T-helper 1 cell treated with Interleukin-12 subunit alpha and Interleukin-12 subunit beta and Interleukin-4 antibody, amounts not matched to agents 30 ng/mL and 1 ng/mL, for 36 hours (primary cell): ENCODE data around the gene NXPE1. TPM values are rescaled to one million over a fixed set of nuclear protein-coding genes. Genes with fewer than 3 reads are reported as not detected.
"Not testable (repeated sequence)": the region's sequence is repeated elsewhere in the genome, so short reads cannot be mapped to it uniquely, and the experiment has no call there.

Experiments used
- intact Hi-C: fragments of 100-400 bp; cut with micrococcal nuclease; formaldehyde crosslinking; loops from one replicate; pipeline ENCODE4 v1.15.1; 2024
- total RNA-seq: library from RNA; stranded (reverse); gene quantifications from 2 replicates; pipeline ENCODE4 v1.2.3, GENCODE V29; 2022

NXPE1 gene
- total RNA-seq, result not detected in 2 replicates

DNA sequence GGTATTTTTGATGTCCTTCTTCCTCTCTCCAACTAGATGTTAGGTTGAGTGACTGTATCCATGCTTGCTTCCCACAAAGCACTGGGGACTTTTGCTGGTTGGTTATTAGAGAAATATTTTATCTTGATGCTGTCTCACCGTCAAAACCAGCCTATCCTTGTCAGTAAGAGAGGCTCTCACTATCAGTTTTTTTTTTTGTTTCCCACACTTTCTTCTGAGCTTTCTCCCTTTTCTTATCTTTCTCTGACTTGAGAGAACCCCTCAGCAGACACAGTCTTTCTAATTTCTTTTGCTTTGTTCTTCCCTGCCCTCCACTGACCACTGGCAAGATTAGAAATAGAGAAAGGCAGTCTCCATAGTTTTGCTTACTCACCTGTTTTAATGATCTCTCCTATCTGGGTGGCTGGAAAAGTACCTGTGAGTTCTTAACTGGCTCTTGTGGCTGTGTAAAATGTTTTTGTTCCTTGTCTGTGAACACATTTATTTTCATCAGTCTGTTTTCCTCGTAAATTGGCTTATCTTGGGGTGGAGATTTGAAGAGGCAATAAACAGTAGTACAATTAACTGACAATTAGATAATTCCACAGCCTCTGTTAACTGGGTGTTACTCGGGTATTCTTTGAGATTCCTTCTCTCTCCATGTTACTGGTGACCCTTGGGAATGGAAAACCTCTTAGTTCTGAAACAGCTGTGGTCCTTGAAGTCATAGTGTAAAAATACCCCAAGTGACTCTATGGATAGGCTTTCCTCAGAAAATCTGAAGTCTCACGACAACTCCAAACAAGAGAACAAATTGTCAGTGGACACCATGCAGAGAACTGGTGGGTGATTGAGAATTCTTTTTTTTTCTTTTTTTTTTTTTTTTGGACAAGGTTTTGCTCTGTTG lies at the start of gene NXPE1:
Gene NXPE1, minus strand, starts transcription at position 457 of the 886 bp plus-strand sequence. CDS start 8,680 bp downstream, outside the sequence.
- intact Hi-C loops, result no loop called here

DNA sequence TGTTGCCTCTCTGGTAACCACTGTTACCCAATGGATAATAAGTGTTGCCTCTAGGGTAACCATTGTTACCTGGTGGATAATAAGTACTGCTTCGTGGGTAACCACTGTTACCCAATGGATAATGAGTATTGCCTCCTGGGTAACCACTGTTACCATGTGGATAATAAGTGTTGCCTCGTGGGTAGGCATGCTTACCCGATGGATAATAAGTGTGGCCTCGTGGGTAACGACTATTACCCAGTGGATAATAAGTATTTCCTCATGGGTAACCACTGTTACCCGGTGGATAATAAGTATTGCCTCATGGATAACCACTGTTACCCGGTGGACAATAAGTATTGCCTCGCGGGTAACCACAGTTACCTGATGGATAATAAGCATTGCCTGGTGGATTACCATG lies 49.7 kb upstream of the NXPE1 start:
- intact Hi-C loops, result no loop called here

GRCh38 chr11:114608605-114609004 lies 48.9 kb upstream of the NXPE1 start:
- intact Hi-C loops, result not testable (repeated sequence)

DNA sequence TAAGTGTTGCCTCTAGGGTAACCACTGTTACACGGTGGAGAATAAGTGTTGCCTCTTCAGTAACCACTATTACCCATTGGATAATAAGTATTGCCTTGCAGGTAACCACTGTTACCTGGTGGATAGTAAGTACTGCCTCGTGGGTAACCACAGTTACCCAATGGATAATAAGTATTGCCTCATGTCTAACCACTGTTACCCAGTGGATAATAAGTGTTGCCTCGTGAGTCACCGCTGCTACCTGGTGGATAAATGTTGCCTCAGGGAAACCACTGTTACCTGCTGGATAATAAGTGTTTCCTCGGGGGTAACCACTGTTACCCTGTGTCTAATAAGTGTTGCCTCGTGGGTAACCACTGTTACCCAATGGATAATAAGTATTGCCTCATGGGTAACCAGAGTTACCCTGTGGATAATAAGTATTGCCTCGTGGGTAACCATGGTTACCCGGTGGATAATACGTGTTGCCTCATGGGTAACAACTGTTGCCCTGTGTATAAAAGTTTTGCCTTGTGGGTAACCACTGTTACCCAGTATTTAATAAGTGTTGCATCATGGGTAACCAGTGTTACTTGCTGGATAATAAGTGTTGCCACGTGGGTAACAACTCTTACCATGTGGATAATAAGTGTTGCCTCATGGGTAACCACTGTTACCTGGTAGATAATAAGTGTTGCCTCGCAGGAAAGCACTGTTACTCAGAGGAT lies 48.2 kb upstream of the NXPE1 start:
- intact Hi-C loops, result no loop called here

- intact Hi-C loops, result not testable (repeated sequence)
Observed at GRCh38 chr11:114606802-114607075, 47.1 kb upstream of the NXPE1 start.

- intact Hi-C loops, result no loop called here
Observed at GRCh38 chr11:114606003-114606801, 46.5 kb upstream of the NXPE1 start.

GRCh38 chr11:114605370-114605769 lies 45.7 kb upstream of the NXPE1 start:
- intact Hi-C loops, result loop anchor here (2.0 kb wide), 2 partner anchors 25 to 205 kb away; partner anchors contain the start of genes C11orf71 and RBM7

DNA sequence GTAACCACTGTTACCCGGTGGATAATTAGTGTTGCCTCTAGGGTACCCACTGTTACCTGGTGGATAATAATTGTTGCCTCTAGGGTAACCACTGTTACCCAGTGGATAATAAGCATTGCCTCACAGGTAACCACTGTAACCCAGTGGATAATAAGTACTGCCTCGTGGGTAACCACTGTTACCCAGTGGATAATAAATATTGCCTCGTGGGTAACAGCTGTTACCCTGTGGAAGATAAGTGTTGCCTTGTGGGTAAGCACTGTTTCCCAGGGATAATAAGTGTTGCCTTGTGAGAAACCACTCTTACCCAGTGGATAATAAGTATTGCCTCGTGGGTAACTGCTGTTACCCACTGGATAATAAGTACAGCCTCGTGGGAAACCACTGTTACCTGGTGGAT lies 45.2 kb upstream of the NXPE1 start:
- intact Hi-C loops, result loop anchor here (2.0 to 5.0 kb wide), 4 partner anchors 26 to 258 kb away; partner anchors contain the start of genes C11orf71 and RBM7

DNA sequence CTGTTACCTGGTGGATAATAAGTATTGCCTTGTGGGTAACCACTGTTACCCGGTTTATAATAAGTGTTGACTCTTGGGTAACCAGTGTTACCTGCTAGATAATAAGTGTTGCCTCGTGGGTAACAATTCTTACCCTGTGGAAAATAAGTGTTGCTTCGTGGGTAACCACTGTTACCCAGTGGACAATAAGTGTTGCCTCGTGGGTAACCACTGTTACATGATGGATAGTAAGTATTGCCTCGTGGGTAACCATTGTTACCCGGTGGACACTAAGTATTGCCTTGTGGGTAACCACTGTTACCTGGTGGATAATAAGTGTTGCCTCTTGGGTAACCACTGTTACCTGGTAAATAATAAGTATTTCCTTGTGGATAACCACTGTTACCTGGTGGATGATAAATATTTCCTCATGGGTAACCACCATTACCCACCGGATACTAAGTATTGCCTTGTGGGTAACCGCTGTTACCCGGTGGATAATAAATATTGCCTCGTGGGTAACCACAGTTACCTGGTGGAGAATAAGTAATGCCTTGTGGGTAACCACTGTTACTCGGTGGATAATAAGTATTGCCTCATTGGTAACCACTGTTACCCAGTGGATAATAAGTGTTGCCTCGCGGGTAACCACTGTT lies 44.6 kb upstream of the NXPE1 start:
- intact Hi-C loops, result loop anchor here (2.0 to 5.0 kb wide), 4 partner anchors 27 to 257 kb away; partner anchors contain the start of genes C11orf71 and RBM7

DNA sequence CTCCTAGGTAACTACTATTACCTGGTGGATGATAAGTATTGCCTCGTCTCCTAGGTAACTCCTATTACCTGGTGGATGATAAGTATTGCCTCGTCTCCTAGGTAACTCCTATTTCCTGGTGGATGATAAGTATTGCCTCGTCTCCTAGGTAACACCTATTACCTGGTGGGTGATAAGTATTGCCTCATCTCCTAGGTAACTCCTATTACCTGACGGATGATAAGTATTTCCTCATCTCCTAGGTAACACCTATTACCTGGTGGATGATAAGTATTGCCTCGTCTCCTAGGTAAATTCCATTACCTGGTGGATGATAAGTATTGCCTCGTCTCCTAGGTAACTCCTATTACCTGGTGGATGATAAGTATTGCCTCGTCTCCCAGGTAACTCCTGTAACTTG lies 43.5 kb upstream of the NXPE1 start:
- intact Hi-C loops, result loop anchor here (5.0 kb wide), 2 partner anchors 39 to 256 kb away; no protein-coding TSS in a partner anchor

DNA sequence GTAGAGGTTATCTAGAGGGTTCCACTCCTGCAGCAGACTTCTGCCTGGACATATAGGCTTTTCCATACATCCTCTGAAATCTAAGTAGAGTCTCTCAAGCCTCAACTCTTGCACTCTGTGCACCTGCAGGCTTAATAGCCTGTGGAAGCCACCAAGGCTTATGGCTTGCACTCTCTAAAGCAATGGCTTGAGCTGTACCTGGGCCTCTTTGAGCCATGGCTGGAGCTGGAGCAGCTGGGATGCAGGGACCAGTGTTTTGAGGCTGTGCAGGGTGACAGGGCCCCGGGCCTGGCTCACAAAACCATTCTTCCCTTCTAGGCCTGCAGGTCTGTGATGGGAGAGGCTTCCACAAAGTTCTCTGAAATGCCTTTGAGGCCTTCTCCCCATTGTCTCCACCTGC lies 38.8 kb upstream of the NXPE1 start:
- intact Hi-C loops, result no loop called here

DNA sequence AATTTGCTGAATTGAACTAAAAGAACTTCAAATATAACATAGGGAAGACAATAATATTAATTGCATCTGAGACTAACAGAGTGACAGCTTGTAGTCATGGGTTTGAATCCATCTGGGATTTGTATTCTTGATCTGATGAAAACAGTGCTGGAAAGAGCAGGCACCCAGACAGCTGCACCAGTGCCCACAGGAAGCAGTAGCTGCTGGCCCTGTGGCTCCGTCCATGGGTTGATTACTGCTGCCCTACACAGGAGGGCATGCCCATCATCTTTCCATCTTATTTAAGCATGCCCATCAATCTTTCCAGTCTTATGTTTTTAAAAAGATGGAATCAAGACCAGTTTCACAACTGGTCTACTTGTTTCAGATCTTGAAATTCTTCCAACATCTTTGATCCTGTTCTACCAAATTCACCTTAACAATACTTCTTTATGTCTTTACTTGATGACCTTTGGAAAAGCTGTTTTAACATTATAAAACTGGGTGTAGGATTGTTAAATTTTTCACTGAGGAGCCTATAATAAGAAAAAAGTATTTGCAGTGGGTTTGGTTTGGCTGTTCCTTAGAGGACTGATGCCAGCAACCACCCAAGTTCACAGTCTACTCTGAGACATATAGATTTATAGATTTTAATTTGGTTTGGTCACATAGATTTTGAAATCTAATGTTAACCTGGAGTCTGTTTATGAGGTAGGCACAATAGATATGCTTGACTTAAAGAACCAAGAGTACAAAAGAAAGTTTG lies 36.7 kb upstream of the NXPE1 start:
- intact Hi-C loops, result no loop called here

- intact Hi-C loops, result no loop called here
Observed at GRCh38 chr11:114595571-114595970, 35.9 kb upstream of the NXPE1 start, which contains the start of gene NXPE4. Gene NXPE4, minus strand, starts transcription at chr11:114595786. Its CDS starts 1,027 bp downstream, at chr11:114594759.

DNA sequence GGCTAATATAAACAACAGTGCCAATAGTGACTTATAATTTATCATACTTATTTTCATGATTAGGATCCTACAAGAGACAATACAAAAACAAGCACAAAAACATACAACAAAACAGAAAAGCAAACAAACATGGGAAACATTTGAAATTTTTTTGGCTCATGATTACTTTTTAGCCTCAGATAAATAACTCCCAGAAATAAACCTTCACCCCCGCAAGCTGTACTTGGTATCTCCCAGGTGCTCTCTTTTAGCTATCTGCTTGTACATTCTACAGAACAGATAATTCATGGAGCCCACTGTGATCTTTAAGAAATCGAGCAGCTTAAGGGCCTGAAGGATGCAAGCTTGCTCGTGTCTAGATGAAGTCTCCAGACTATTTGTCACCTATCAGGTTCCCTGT lies 35.0 kb upstream of the NXPE1 start:
- intact Hi-C loops, result no loop called here

DNA sequence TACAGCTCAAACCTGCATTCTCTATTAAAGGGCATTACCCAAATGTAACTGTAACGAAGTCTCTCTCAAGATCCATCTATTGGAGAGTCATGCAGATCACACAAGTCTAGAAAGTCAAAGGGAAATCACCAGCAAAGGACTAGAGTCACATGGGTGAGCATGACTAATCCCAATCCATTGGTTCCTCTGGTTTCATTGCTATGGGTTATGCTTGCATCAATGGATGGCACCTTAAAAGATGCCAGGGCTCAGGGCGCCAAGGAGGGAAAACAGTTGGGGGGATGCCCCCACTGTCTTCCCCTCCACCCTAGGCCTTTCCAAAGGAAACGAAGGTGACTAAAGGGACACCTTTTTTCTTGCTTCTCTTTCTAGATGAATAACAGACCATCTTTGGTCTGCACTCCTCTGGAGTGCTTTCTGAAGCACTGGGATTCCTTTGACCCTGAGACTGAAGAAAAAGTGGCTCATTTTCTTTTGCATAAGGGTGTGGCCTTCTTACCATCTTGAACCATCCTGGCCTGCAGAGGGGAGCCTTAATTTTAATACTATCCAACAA lies 27.8 kb upstream of the NXPE1 start:
- intact Hi-C loops, result no loop called here

- intact Hi-C loops, result no loop called here
Observed at GRCh38 chr11:114586797-114587196, 27.1 kb upstream of the NXPE1 start.

GRCh38 chr11:114571712-114572111 lies 12.0 kb upstream of the NXPE1 start:
- intact Hi-C loops, result loop anchor here (1.0 to 2.0 kb wide), 2 partner anchors 223 to 231 kb away; no protein-coding TSS in a partner anchor

GRCh38 chr11:114569801-114570200 lies 10.1 kb upstream of the NXPE1 start:
- intact Hi-C loops, result loop anchor here (2.0 kb wide), 1 partner anchor 229 kb away; no protein-coding TSS in a partner anchor

DNA sequence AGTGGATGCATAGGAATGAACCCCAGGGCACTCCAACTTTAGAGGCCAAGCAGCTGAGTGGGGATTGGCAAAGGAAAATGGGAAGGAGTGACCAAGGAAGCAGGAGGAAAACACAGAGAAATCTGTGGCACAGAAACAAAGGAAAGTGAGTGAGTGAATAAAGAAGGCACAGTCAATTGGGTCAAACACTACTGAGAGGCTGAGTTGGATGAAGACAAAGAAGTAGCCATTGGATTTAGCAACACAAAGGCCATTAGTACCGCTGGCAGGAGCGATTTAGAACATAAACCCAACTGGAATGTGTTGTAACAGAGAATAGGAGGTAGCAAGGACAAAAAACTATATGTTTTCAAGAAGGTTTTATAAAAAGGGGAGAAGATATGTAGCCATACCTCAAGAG lies 6.6 kb upstream of the NXPE1 start:
- intact Hi-C loops, result no loop called here

DNA sequence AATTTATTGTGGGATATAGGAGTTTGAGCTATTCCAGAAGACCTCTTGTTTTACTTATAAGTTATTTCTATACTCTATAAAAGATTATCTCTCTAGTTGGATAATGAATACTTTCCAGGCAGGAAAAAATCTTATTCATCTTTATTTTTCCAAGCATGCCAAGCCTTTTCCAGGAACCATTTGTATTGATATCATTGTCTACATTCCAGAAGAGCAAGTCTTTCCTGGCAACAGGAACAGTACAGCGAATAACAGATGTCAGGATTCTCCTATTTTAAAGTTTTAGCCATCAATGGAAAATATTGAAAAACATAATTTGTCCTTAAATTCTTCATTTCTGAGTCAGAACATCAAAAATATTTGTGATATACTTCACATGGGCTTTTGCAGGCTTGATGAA lies 5.2 kb upstream of the NXPE1 start:
- intact Hi-C loops, result no loop called here
